Effector memory CD4-positive, alpha-beta T cell (primary cell): ENCODE results near the gene CISH.

Experiments
- DNase-seq, 3 donors: peaks; one replicate each; pipeline ENCODE4 v3.0.0-alpha.2; 2020
- H3K27ac ChIP-seq: 2 replicates; pipeline ENCODE4 v1.7.0; 2013; ENCODE audit warnings: mild to moderate bottlenecking, low read length, moderate library complexity; ENCODE audit not compliant: insufficient read depth, poor library complexity, severe bottlenecking
- H3K27me3 ChIP-seq: replicated peaks from 2 replicates; pipeline ENCODE4 v1.7.0; 2013; ENCODE audit warnings: mild to moderate bottlenecking, low read length; ENCODE audit not compliant: insufficient read depth, control insufficient read depth, poor library complexity, severe bottlenecking
- H3K36me3 ChIP-seq: 2 replicates; pipeline ENCODE4 v1.7.0; 2013; ENCODE audit warnings: mild to moderate bottlenecking, low read length, moderate library complexity; ENCODE audit not compliant: control insufficient read depth, insufficient read depth
- H3K4me1 ChIP-seq: 2 replicates; pipeline ENCODE4 v1.7.0; 2013; ENCODE audit warnings: low read length, mild to moderate bottlenecking; ENCODE audit not compliant: control insufficient read depth, insufficient read depth, poor library complexity, severe bottlenecking
- H3K4me3 ChIP-seq: 2 replicates; pipeline ENCODE4 v1.7.0; 2013; ENCODE audit warnings: low read length, low read depth, mild to moderate bottlenecking; ENCODE audit not compliant: insufficient read depth, poor library complexity, severe bottlenecking
- H3K9me3 ChIP-seq: 2 replicates; pipeline ENCODE4 v1.7.0; 2013; ENCODE audit warnings: mild to moderate bottlenecking, low read length, moderate library complexity; ENCODE audit not compliant: control insufficient read depth

The CISH gene

DNA sequence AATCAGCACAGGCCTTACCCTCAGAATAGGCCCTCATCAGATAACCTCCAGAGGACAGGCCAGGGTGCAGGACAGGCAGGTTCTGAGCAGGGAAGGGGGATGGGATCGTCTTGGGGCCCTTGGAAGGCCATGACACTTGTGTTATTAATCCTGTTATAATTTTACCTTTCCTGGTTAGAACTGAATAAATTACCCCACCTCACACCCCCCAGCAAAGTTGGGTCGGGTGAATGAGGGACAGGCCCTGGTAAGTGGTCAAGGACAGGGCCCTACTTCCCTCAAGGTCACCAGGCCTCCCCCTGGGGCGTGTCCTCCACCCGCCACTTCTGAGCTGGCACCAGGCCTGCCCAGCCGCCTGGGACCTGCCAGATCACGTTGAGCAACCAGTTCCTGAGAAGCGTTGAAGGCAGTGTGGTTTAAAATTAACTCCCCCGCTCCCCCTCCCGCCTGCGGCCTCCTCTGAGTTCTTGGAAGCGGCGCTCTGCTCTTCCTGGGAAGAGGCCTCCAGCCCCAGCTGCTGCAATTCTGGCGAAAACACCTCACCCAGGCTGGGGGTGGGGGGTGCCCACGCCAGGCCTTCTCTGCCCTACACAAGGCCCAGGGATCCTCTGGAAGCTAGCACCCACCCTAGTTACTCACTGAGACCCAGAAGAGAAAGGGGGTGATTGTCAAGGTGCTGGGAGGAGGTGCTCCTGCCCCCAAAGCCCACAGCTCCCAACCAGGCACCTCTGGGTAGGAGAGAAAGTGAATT, 10.6 kb downstream of the CISH start:
- Histone ChIP-seq H3K4me3 (peak overlapping the region; percentile 7), H3K36me3 (peaks cover 23% of the 10 kb centered on the region), H3K9me3 (no peaks in the 10 kb centered on the region), H3K4me1 (peaks cover 70% of the 10 kb centered on the region), H3K27ac (peak overlapping the region; percentile 95), H3K27me3 (no peaks in the 10 kb centered on the region)
- DNase-seq, result peak; percentile 37 to 58 (median 47)

DNA sequence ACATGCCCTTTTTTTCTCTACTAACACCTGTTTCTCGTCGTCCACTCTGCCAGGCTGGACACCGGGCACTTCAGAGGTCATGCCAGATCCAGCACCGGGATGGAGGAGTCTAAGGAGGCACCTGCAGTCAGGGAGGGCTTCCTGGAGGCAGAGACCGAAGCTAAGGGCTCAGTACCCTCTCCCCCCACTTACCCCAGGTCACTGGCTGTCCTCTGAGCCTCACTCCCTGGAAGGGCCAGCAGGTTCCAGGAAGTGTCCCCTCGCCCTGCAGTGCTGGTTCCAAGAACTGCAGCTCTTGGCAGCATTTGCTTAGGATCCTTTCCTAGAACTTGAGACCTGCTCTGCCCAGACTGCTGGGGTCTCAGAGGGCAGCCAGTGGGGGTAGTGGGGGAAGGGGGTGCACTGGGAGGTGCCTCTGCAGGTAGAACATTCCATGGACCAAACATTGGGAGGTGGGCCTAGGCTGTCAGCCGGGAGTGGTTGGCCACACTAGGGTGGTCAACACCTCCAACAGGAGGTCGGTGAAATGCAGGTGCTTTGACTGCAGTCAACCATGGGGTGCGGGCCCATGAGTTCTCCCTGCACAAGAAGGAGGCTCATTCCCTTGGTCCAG, 11.3 kb downstream of the CISH start:
- H3K4me3 ChIP-seq, result peak overlapping the region; percentile 7
- H3K9me3 ChIP-seq, result no peaks in the 10 kb centered on the region
- peak overlapping the region; percentile 95 for H3K27ac ChIP-seq
- peaks cover 64% of the 10 kb centered on the region for H3K4me1 ChIP-seq
- H3K36me3 ChIP-seq, result peaks cover 15% of the 10 kb centered on the region
- H3K27me3 ChIP-seq, result no peaks in the 10 kb centered on the region
- DNase-seq, result no peak

DNA sequence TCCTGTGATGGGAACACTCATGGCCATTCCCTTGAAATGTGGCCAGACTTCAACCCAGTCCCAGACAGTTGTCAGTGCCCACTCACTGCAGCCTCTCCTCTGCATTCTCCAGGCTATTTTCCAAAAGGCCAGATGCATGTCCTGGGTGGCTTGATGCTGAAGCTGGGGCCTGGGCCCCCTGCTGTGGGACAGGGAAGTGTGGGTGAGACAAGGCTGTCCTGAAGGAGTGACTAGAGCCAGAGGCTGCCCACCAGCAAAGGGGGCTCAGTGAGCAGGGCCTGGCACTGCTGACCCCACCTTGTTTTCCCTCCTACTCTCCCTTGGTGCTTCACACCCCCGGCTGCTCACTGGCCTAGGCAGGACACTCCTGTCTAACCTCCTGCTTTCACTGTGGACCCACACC, 11.9 kb downstream of the CISH start:
- peak overlapping the region; percentile 44 for H3K27ac ChIP-seq
- no peak overlapping the region for H3K4me3 ChIP-seq
- H3K4me1 ChIP-seq, result peaks cover 63% of the 10 kb centered on the region
- no peak for DNase-seq
- peaks cover 11% of the 10 kb centered on the region for H3K36me3 ChIP-seq
- no peaks in the 10 kb centered on the region for H3K27me3 ChIP-seq
- no peaks in the 10 kb centered on the region for H3K9me3 ChIP-seq

DNA sequence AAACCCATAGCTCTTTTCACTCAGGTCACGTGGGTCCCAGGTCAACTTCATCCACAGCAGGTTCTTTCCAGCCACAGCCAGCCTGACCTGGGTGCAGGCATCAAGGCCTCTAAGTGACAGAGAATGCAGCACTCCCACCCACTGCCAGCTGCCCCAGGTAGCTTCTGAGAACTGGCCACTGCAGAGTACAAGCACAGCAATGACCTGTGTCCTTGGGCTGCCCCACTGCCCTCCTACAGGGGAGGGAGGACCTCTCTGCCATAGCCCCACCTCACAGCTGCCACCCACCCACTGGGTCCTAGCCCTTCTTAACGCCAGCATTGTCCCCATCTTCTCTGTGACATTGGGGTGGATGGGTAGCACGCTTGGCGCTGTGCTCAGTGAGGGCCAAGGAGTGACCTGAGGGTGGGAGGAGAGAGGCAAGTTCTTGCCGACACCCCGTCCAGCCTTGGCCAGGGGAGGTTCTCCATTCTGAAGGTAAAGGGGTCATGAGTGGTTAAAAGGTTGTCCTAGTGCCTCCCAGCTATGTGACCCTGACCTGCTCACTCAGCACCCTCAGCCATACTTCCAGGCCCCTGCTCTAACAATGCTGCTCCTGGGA, 12.4 kb downstream of the CISH start:
- H3K4me1 ChIP-seq, result peaks cover 63% of the 10 kb centered on the region

DNA sequence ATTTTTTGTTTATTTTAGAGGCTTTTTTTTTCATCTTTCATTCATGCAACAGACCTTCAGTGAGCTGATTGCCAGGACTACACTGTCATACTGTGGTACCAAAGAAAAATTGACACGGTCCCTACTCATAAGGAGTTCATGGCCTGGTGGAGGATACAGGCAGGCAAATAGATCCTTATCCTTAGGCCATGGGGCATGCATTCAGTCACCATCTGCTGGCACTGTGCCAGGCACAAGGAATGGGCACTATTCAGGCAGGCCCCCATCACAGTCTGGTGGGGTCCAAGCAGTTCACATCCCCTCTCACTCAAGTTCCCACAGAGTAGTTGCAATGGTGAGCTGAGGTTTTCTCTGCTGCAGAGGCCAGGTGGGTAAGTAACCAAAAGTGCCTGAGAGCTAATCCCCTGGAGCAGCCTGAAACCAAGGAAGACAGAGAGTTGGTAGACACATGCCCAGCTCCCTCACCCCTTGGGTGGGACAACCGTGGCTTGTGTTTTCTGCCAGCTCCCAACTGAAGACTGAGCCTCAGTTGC, 17.3 kb downstream of the CISH start:
- Histone ChIP-seq H3K27me3 (no peaks in the 10 kb centered on the region), H3K9me3 (no peaks in the 10 kb centered on the region), H3K4me3 (no peak overlapping the region), H3K27ac (no peak overlapping the region), H3K4me1 (peaks cover 53% of the 10 kb centered on the region), H3K36me3 (no peaks in the 10 kb centered on the region)
- no peak for DNase-seq

More for the DNA sequence above, 12.4 kb downstream of the CISH start:
- Histone ChIP-seq H3K27me3 (no peaks in the 10 kb centered on the region), H3K27ac (peak overlapping the region; percentile 44), H3K9me3 (no peaks in the 10 kb centered on the region), H3K36me3 (peaks cover 6% of the 10 kb centered on the region), H3K4me3 (no peak overlapping the region)
- DNase-seq, result no peak

DNA sequence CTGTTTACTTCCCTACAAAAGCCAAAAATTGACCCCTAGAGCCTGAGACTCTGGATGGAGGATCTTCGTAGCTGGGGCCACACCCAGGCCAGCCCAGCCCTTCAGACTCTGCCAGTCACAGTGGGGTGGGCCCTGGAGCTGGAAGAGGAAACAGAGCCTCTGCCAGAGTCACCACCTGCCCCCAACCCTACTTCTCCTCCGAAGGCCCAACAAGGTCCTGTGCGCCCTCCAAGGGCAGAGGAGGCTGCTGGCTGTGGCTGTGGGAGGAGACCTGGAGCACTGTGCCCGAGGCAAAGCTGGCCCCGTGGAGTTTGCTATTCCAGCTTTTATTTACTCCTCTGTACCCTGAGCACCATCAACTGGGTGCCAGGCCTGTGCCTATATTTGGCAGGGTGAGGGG, 19.0 kb downstream of the CISH start:
- H3K4me3 ChIP-seq, result no peak overlapping the region
- no peaks in the 10 kb centered on the region for H3K36me3 ChIP-seq
- H3K4me1 ChIP-seq, result peaks cover 66% of the 10 kb centered on the region
- DNase-seq, result no peak
- H3K27me3 ChIP-seq, result no peaks in the 10 kb centered on the region
- peak overlapping the region; percentile 58 for H3K27ac ChIP-seq
- no peaks in the 10 kb centered on the region for H3K9me3 ChIP-seq

DNA sequence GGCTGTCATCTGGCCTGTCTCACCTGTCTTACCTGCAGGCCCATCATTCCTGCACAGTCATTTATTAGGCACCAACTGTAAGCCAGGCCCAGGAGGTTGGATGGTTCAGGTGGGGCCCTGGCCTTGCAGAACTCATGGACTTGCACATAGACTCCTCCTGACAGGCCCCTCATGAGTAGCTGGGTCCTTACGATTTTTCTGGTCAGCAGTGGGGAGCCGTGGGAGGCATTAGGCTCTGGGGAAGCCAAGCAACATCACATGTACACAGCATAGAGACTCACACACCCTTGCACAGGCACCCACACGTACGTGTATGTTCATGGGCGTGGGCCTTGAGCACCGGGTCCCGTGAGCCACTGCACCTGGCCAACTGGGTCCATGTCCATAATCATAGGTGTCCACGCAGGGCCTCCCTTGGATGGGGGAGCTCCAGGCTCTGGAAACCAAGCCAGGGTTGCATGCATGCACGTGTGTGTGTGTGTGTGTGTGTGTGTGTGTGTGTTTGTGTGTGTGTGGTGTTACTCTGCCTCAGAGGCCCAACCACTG, 20.3 kb downstream of the CISH start:
- peaks cover 67% of the 10 kb centered on the region for H3K4me1 ChIP-seq
- no peaks in the 10 kb centered on the region for H3K9me3 ChIP-seq
- peak overlapping the region; percentile 82 for H3K27ac ChIP-seq
- no peaks in the 10 kb centered on the region for H3K36me3 ChIP-seq
- no peaks in the 10 kb centered on the region for H3K27me3 ChIP-seq
- no peak for DNase-seq
- H3K4me3 ChIP-seq, result no peak overlapping the region

DNA sequence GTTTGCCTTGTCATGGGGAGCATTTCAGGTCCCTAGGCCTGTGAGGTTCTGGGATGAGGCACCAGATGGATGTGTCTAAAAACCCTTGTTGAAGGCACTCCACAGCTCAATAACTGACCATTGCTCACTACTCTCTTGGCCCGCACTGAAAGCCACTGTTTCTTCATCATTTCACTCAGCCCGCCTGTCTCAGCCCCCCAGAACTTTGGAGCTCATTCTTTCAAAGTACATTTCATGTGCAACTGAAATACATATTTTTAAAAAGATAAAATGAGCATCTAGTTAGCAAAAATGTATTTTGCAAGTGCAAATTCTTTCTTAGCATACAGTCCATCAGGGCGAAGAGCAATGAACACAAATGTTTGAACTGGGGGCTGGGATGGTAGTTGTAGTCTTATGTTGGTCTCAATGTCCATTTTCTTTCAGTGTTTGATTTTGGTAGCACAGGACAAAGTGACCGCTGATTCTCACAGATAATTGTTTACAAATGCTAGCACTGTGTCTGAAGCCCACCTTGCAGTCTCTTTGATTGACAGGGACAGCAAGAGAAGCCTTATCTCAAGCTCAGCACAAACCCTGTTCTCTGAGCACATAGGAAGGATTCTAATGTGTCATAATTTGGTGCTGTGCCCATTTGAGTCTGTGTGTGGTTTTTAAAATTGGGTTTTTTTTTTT, 22.7 kb downstream of the CISH start:
- no peak for DNase-seq
- peaks cover 55% of the 10 kb centered on the region for H3K4me1 ChIP-seq
- H3K9me3 ChIP-seq, result no peaks in the 10 kb centered on the region
- peak overlapping the region; percentile 44 for H3K27ac ChIP-seq
- H3K4me3 ChIP-seq, result peak overlapping the region; percentile 8
- H3K27me3 ChIP-seq, result no peaks in the 10 kb centered on the region
- H3K36me3 ChIP-seq, result no peaks in the 10 kb centered on the region

DNA sequence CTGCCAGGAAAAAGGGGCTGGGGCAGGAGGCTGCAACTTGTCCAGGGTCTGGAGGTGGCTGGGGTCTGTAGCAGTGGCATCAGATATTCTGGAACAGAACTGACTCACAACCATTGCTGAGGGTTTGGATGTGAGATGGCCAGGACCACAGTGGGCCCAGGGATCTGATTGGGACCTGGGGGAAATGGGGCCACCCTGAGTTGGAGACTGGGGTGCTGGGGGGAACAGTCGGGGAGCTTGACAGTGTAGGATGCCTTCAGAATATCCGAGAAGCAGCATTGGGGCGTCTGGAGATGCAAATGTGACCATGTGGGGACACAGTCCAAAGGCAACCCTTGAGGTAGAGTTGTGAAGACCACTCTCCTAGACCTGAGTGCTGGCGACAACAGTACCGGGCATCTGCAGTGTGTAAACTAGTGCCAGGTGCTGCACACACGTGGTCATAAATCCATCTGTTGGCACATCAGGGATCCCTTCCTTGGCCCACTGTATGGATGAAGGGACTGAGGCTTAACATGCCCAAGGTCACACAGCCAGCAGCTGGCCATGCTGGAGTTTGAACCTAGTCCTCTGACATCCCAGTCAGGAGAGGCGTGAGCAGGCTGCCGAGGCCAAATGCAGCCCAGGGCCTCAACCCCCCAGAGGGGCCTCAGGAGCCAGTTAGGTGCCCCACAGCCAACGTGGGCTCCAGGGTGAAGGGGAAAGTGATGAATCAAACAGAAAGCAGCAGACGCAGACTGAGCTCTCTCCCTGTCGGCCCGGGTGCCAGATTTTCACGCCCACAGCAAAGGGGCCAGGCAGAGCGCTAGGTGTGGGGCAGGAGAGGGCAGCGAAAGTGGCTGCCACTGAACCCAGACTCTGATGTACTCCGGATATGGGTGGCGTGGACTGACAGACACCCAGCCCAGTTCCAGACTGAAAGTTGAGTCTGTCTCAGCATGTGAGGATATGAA, 23.5 kb downstream of the CISH start:
- peak in 2 of 3 donors; percentile 45 to 48 for DNase-seq
- H3K27ac ChIP-seq, result peak overlapping the region; percentile 44
- H3K36me3 ChIP-seq, result no peaks in the 10 kb centered on the region
- peak overlapping the region; percentile 8 for H3K4me3 ChIP-seq
- peaks cover 52% of the 10 kb centered on the region for H3K4me1 ChIP-seq
- no peaks in the 10 kb centered on the region for H3K27me3 ChIP-seq
- H3K9me3 ChIP-seq, result no peaks in the 10 kb centered on the region
